A549 (cell line): ENCODE measurements around the gene DIO3. TPM values are rescaled to one million over a fixed set of nuclear protein-coding genes. Genes with fewer than 3 reads are reported as not detected.

Experiments
- ATAC-seq, 2 experiments: fragments of 200-7000 bp in 1 of 2; fragments of >200 bp in 1 of 2; cut with Nextera tagmentation in 1 of 2; cut with Tn5 transposase in 1 of 2; 3 replicates each; pipeline versions ENCODE4 v1.8.0 to v1.9.1; 2018 to 2020; ENCODE audit warnings: mild to moderate bottlenecking in 1 of 2, moderate library complexity in 1 of 2
- CTCF ChIA-PET: fragments of 300-600 bp; sonication (Branson Sonifier 250); formaldehyde crosslinking; extraction: SDS; loops from one replicate; lab custom pipeline; 2021; ENCODE audit warnings: antibody characterized with exemption, inconsistent platforms; lab: Yijun Ruan, JAX
- POLR2A ChIA-PET: fragments of 350-600 bp; formaldehyde crosslinking; extraction: SDS; loops from one replicate; lab custom pipeline; 2021; ENCODE audit warnings: antibody characterized with exemption, inconsistent platforms; lab: Yijun Ruan, JAX
- DNase-seq, 2 experiments: peaks; one replicate each; pipeline versions ENCODE4 v3.0.0 to v3.0.0-alpha.2; 2011 to 2016; ENCODE audit warnings: low read depth in 1 of 2, low spot score in 1 of 2
- FAIRE-seq: peaks from 2 replicates; lab custom pipeline; 2011; peaks lifted over from hg19 to GRCh38; lab: Jason Lieb, UNC
- H3K27ac ChIP-seq, 2 experiments: fragments of >200 bp; sonication (Bioruptor Twin); formaldehyde crosslinking; 3 replicates each; pipeline ENCODE4 v1.5.1; 2016 to 2017
- H3K4me1 ChIP-seq: fragments of >200 bp; sonication (Bioruptor Twin); formaldehyde crosslinking; 3 replicates; pipeline ENCODE4 v1.6.1; 2016
- H3K4me2 ChIP-seq: fragments of >200 bp; sonication (Bioruptor Twin); formaldehyde crosslinking; 3 replicates; pipeline ENCODE4 v1.6.1; 2016
- H3K4me3 ChIP-seq: fragments of >200 bp; sonication (Bioruptor Twin); formaldehyde crosslinking; 3 replicates; pipeline ENCODE4 v1.5.1; 2016
- H3K9me3 ChIP-seq: fragments of >200 bp; sonication (Bioruptor Twin); formaldehyde crosslinking; 3 replicates; pipeline ENCODE4 v1.6.1; 2016
- BCL3 ChIP-seq: fragments of >200 bp; sonication (Bioruptor Twin); formaldehyde crosslinking; IDR thresholded peaks from 3 replicates; pipeline ENCODE4 v1.6.1; 2016
- BHLHE40 ChIP-seq: IDR thresholded peaks from 2 replicates; pipeline ENCODE4 v1.6.1; 2012; ENCODE audit warnings: low read depth, low read length, inconsistent platforms
- CBX2 ChIP-seq: fragments of 200-600 bp; sonication (generic); IDR thresholded peaks from 2 replicates; pipeline ENCODE4 v1.6.1; 2016; ENCODE audit warnings: low read depth, mild to moderate bottlenecking, borderline replicate concordance
- CHD2 ChIP-seq: fragments of 150-350 bp; IDR thresholded peaks from 2 replicates; pipeline ENCODE4 v1.6.1; 2014; ENCODE audit warnings: low read length; ENCODE audit not compliant: partially characterized antibody
- CHD4 ChIP-seq: fragments of 200-600 bp; sonication (generic); IDR thresholded peaks from 2 replicates; pipeline ENCODE4 v1.6.1; 2016; ENCODE audit warnings: antibody characterized with exemption, mild to moderate bottlenecking, borderline replicate concordance
- CTCF ChIP-seq: fragments of >200 bp; sonication (Bioruptor Twin); formaldehyde crosslinking; IDR thresholded peaks from 3 replicates; pipeline ENCODE4 v1.5.1; 2016
- E2F6 ChIP-seq: IDR thresholded peaks from 2 replicates; pipeline ENCODE4 v1.6.1; 2012; ENCODE audit warnings: low read depth, borderline replicate concordance
- FOSL2 ChIP-seq, 2 experiments: fragments of 450-650 bp in 1 of 2; fragments of >200 bp in 1 of 2; sonication (Bioruptor Twin) in 1 of 2; formaldehyde crosslinking; IDR thresholded peaks; 2 replicates each; pipeline versions ENCODE4 v1.5.0 to v1.6.1; 2016 to 2020; ENCODE audit warnings: mild to moderate bottlenecking in 1 of 2, moderate library complexity in 1 of 2
- FOXS1 ChIP-seq: fragments of 250-450 bp; sonication (Bioruptor Pico); IDR thresholded peaks from 2 replicates; pipeline ENCODE4 v1.5.0; 2020; ENCODE audit warnings: mild to moderate bottlenecking, moderate library complexity
- GATA3 ChIP-seq: IDR thresholded peaks from 2 replicates; pipeline ENCODE4 v1.6.1; 2012; ENCODE audit warnings: borderline replicate concordance
- HDAC2 ChIP-seq: fragments of 200-600 bp; sonication (generic); IDR thresholded peaks from 2 replicates; pipeline ENCODE4 v1.6.1; 2016
- HEYL ChIP-seq: fragments of 250-450 bp; sonication (Bioruptor Pico); IDR thresholded peaks from 2 replicates; pipeline ENCODE4 v1.8.0; 2021; ENCODE audit warnings: mild to moderate bottlenecking, moderate library complexity
- HMGXB4 ChIP-seq: fragments of 250-450 bp; sonication (Bioruptor Pico); IDR thresholded peaks from 2 replicates; pipeline ENCODE4 v1.5.0; 2021; ENCODE audit warnings: mild to moderate bottlenecking, moderate library complexity, borderline replicate concordance
- HOXB13 ChIP-seq: fragments of 250-450 bp; sonication (Bioruptor Pico); IDR thresholded peaks from 2 replicates; pipeline ENCODE4 v1.5.0; 2020; ENCODE audit warnings: low read depth, mild to moderate bottlenecking, moderate library complexity
- KDM5A ChIP-seq: fragments of 200-600 bp; sonication (generic); IDR thresholded peaks from 2 replicates; pipeline ENCODE4 v1.6.1; 2016; ENCODE audit warnings: antibody characterized with exemption, mild to moderate bottlenecking
- MAX ChIP-seq: IDR thresholded peaks from 2 replicates; pipeline ENCODE4 v1.6.1; 2012
- PBX3 ChIP-seq: IDR thresholded peaks from 2 replicates; pipeline ENCODE4 v1.6.1; 2012
- PHF8 ChIP-seq: fragments of 200-600 bp; sonication (generic); IDR thresholded peaks from 2 replicates; pipeline ENCODE4 v1.6.1; 2016; ENCODE audit warnings: low read depth, mild to moderate bottlenecking, antibody characterized with exemption, moderate library complexity, borderline replicate concordance
- POLR2AphosphoS2 ChIP-seq: conservative IDR thresholded peaks from 2 replicates; pipeline ENCODE4 v1.6.1; 2012; ENCODE audit warnings: low read length, improper control_type of control experiment, inconsistent platforms
- RARB ChIP-seq: fragments of 250-450 bp; sonication (Bioruptor Pico); IDR thresholded peaks from 2 replicates; pipeline ENCODE4 v1.8.0; 2021; ENCODE audit warnings: mild to moderate bottlenecking, moderate library complexity
- RFX5 ChIP-seq: fragments of 450-650 bp; IDR thresholded peaks from 2 replicates; pipeline ENCODE4 v1.7.1; 2014; ENCODE audit warnings: antibody characterized with exemption, mild to moderate bottlenecking, moderate library complexity
- TP53 ChIP-seq: fragments of 250-450 bp; sonication (Bioruptor Pico); IDR thresholded peaks from 2 replicates; pipeline ENCODE4 v1.5.0; 2021; ENCODE audit warnings: mild to moderate bottlenecking, moderate library complexity
- ZNF302 ChIP-seq: fragments of 250-450 bp; sonication (Bioruptor Pico); IDR thresholded peaks from 2 replicates; pipeline ENCODE4 v1.9.0; 2021; ENCODE audit warnings: inconsistent platforms, mild to moderate bottlenecking, moderate library complexity
- ZSCAN20 ChIP-seq: fragments of 250-450 bp; sonication (Bioruptor Pico); IDR thresholded peaks from 2 replicates; pipeline ENCODE4 v1.8.0; 2022; ENCODE audit warnings: mild to moderate bottlenecking, moderate library complexity
- WGBS: methylation state at CpG from one replicate; pipeline ENCODE4 v1.1.6; 2017; ENCODE audit errors: missing lambda C conversion rate; 5-methylcytosine and 5-hydroxymethylcytosine counted together
- polyA plus RNA-seq, 4 experiments: library from polyadenylated mRNA; depleted of rRNA in 3 of 4; stranded (reverse); fragments of >200 nt; fragmentation: RNase III in 1 of 4; extraction: RNeasy Plus Mini Kit Qiagen cat#74134 plus additional on column Dnase treatment in 1 of 4; gene quantifications; 2 replicates in 3 of 4; 3 replicates in 1 of 4; pipeline ENCODE4 v1.2.3, GENCODE V29; 2011 to 2017

Gene DIO3
- polyA plus RNA-seq, 2 of the 4 experiments (the other 2 are of a cell fraction) = 0.04 to 0.09 TPM

- no peak; a peak in 1 of 6 replicates for ATAC-seq
- Histone ChIP-seq H3K4me1 (no peaks in the 10 kb centered on the region; the same call in 2 of the 3 replicates), H3K9me3 (peaks cover 9% of the 10 kb centered on the region), H3K4me2 (no peak overlapping the region), H3K27ac (0 out of 6 replicates have a peak overlapping the region, but pooled peaks of 1 of the 2 experiments have one; percentile 11), H3K4me3 (no peak overlapping the region)
- ChIA-PET POLR2A (no interaction called here), CTCF (interaction anchor here (2.0 kb wide), 1 partner anchor 661 kb away, joined by 4 read pairs; no protein-coding TSS in a partner anchor)
- DNase-seq = no peak
- TF ChIP-seq RFX5 (no peak), BCL3 (no peak), MAX (no peak), FOSL2 (IDR thresholded peaks at IDR 0.05) (no peak), FOSL2 (CRISPR knock-in tag; IDR thresholded peaks at IDR 0.05) (no peak), FOXS1 (CRISPR knock-in tag) (no peak), POLR2AphosphoS2 (no peak), CHD4 (no peak), HMGXB4 (CRISPR knock-in tag) (no peak), CBX2 (no peak)
- 90% methylated on average over 15 of the region's 20 CpGs for WGBS
- no peak for FAIRE-seq
Observed at GRCh38 chr14:101511620-101512375, 49.5 kb upstream of the DIO3 start.

- CTCF ChIA-PET = no interaction called here
- no peak for FAIRE-seq
- ATAC-seq = no peak
Observed at GRCh38 chr14:101512376-101512695, 49.0 kb upstream of the DIO3 start.

More at GRCh38 chr14:101512376-101512695, 49.0 kb upstream of the DIO3 start:
- POLR2A ChIA-PET = no interaction called here
- H3K9me3 ChIP-seq = peaks cover 9% of the 10 kb centered on the region
- H3K27ac ChIP-seq = 0 out of 6 replicates have a peak overlapping the region, but pooled peaks of 1 of the 2 experiments have one; percentile 22
- DNase-seq = no peak
- no peak overlapping the region for H3K4me3 ChIP-seq
- no peaks in the 10 kb centered on the region; the same call in 2 of the 3 replicates for H3K4me1 ChIP-seq
- no peak overlapping the region for H3K4me2 ChIP-seq
- no peak for TF ChIP-seq PBX3
- TF ChIP-seq KDM5A = no peak
- TF ChIP-seq GATA3 = no peak
- TF ChIP-seq HOXB13 (CRISPR knock-in tag) = no peak
- TF ChIP-seq PHF8 = no peak
- TF ChIP-seq CHD2 = no peak
- TF ChIP-seq TP53 = no peak
- no peak for TF ChIP-seq HMGXB4 (CRISPR knock-in tag)
- TF ChIP-seq POLR2AphosphoS2 = no peak
- TF ChIP-seq HEYL (CRISPR knock-in tag) = no peak
- TF ChIP-seq ZSCAN20 (CRISPR knock-in tag) = no peak
- no peak for TF ChIP-seq E2F6
- TF ChIP-seq RARB = no peak
- TF ChIP-seq CTCF = no peak
- TF ChIP-seq ZNF302 (CRISPR knock-in tag) = no peak
- no peak for TF ChIP-seq MAX
- no peak for TF ChIP-seq BHLHE40
- no peak for TF ChIP-seq HDAC2
- no peak for TF ChIP-seq FOSL2 (IDR thresholded peaks at IDR 0.05)
- no peak for TF ChIP-seq FOSL2 (CRISPR knock-in tag; IDR thresholded peaks at IDR 0.05)
- TF ChIP-seq, all 56 proteins: peak for 0
- WGBS = 95% methylated on average over 5 of the region's 9 CpGs
